Measurements from ENCODE around the gene SAE1.

DNA sequence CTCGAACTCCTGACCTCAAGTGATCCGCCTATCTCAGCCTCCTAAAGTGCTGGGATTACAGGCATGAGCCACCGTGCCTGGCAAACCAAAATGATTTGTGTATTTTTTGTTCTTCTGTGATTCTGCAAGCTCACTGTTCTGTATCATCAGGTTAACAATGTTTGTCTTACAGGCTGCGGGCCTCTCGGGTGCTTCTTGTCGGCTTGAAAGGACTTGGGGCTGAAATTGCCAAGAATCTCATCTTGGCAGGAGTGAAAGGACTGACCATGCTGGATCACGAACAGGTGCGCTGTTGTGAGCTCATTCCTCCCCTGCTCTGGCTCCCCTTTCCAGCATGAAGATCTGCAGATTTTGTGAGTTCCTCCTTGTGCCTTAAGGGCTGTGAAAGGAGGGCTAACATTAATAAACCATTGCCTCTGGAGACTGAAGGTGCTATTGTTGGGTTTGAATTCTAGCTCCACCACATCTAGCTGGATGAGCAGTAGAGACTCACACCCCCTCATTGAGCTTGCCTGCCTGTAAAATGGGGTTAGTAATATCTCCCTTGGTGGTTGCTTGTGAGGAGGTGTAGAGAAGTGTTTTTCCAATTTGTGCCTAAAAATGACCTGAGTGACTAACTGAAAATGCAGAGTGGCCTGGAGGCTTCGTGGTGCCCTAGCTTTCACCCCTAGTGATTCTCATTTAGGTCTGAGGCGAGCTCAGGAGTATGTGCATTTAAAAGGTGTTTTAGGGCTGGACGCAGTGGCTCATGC is 12.9 kb downstream of the SAE1 start:
- TF ChIP-seq, protein P1, sequence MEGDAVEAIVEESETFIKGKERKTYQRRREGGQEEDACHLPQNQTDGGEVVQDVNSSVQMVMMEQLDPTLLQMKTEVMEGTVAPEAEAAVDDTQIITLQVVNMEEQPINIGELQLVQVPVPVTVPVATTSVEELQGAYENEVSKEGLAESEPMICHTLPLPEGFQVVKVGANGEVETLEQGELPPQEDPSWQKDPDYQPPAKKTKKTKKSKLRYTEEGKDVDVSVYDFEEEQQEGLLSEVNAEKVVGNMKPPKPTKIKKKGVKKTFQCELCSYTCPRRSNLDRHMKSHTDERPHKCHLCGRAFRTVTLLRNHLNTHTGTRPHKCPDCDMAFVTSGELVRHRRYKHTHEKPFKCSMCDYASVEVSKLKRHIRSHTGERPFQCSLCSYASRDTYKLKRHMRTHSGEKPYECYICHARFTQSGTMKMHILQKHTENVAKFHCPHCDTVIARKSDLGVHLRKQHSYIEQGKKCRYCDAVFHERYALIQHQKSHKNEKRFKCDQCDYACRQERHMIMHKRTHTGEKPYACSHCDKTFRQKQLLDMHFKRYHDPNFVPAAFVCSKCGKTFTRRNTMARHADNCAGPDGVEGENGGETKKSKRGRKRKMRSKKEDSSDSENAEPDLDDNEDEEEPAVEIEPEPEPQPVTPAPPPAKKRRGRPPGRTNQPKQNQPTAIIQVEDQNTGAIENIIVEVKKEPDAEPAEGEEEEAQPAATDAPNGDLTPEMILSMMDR (conservative IDR thresholded peaks at IDR 0.05; ENCODE audit: low read depth in 2 of 2), result no peak
- TF ChIP-seq, protein P2, sequence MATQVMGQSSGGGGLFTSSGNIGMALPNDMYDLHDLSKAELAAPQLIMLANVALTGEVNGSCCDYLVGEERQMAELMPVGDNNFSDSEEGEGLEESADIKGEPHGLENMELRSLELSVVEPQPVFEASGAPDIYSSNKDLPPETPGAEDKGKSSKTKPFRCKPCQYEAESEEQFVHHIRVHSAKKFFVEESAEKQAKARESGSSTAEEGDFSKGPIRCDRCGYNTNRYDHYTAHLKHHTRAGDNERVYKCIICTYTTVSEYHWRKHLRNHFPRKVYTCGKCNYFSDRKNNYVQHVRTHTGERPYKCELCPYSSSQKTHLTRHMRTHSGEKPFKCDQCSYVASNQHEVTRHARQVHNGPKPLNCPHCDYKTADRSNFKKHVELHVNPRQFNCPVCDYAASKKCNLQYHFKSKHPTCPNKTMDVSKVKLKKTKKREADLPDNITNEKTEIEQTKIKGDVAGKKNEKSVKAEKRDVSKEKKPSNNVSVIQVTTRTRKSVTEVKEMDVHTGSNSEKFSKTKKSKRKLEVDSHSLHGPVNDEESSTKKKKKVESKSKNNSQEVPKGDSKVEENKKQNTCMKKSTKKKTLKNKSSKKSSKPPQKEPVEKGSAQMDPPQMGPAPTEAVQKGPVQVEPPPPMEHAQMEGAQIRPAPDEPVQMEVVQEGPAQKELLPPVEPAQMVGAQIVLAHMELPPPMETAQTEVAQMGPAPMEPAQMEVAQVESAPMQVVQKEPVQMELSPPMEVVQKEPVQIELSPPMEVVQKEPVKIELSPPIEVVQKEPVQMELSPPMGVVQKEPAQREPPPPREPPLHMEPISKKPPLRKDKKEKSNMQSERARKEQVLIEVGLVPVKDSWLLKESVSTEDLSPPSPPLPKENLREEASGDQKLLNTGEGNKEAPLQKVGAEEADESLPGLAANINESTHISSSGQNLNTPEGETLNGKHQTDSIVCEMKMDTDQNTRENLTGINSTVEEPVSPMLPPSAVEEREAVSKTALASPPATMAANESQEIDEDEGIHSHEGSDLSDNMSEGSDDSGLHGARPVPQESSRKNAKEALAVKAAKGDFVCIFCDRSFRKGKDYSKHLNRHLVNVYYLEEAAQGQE (IDR thresholded peaks at IDR 0.05; ENCODE audit: unreplicated experiment), result no peak
- TF ChIP-seq ETS1 (IDR thresholded peaks at IDR 0.05), result no peak

All from GM23338 (cell line).